Prostate gland (tissue), 2 donors: Measurements from ENCODE around the gene RYK. TPM values are rescaled to one million over a fixed set of nuclear protein-coding genes. Genes with fewer than 3 reads are reported as not detected.

Experiments
- DNase-seq: peaks from one replicate; pipeline ENCODE4 v3.0.0-alpha.2; 2019; ENCODE audit warnings: low spot score
- H3K27ac ChIP-seq, 2 donors: fragments of 200-600 bp; sonication (generic); 2 replicates each; pipeline ENCODE4 v1.5.1; 2017 to 2019
- H3K27me3 ChIP-seq: fragments of 200-600 bp; sonication (generic); replicated peaks from 2 replicates; pipeline ENCODE4 v1.5.1; 2019; ENCODE audit not compliant: insufficient read depth
- H3K36me3 ChIP-seq, 2 donors: fragments of 200-600 bp; sonication (generic); 1 replicate in 1 of 2; 2 replicates in 1 of 2; pipeline versions ENCODE4 v1.5.1 to v1.8.1; 2017 to 2019
- H3K4me1 ChIP-seq: fragments of 200-600 bp; sonication (generic); replicated peaks from 2 replicates; pipeline ENCODE4 v1.5.1; 2019
- H3K4me3 ChIP-seq, 2 donors: fragments of 200-600 bp; sonication (generic); 2 replicates each; pipeline ENCODE4 v1.5.1; 2017 to 2019
- H3K9me3 ChIP-seq: fragments of 200-600 bp; sonication (generic); 2 replicates; pipeline ENCODE4 v1.5.1; 2017
- CTCF ChIP-seq, 4 experiments: fragments of 200-600 bp in 2 of 4; fragments of 450-650 bp in 2 of 4; sonication (generic) in 2 of 4; IDR thresholded peaks; 1 replicate in 3 of 4; 2 replicates in 1 of 4; pipeline ENCODE4 v1.5.1; 2016 to 2019; ENCODE audit warnings: antibody characterized with exemption in 4 of 4, mild to moderate bottlenecking in 2 of 4, moderate library complexity in 2 of 4
- POLR2A ChIP-seq: fragments of 450-650 bp; IDR thresholded peaks from one replicate; pipeline ENCODE4 v1.6.1; 2016; ENCODE audit warnings: antibody characterized with exemption, mild to moderate bottlenecking
- POLR2AphosphoS5 ChIP-seq: sonication (generic); formaldehyde crosslinking; IDR thresholded peaks from one replicate; pipeline ENCODE4 v1.6.1; 2017; ENCODE audit warnings: antibody characterized with exemption
- WGBS: methylation state at CpG from one replicate; pipeline ENCODE4 v1.1.5; 2018; 5-methylcytosine and 5-hydroxymethylcytosine counted together
- intact Hi-C: fragments of 100-400 bp; cut with DNase I; formaldehyde crosslinking; loops from one replicate; pipeline ENCODE4 v1.14.2; 2022
- total RNA-seq, 2 donors: library from RNA; depleted of rRNA; stranded (reverse); fragments of >200 nt; gene quantifications; one replicate each; pipeline ENCODE4 v1.1.0, GENCODE V29; 2016

The RYK gene
- total RNA-seq, 2 donors from 2014 or later, result 61.6 to 95.8 TPM

- DNase-seq, result no peak
- intact Hi-C loops, result no loop called here
- H3K9me3 ChIP-seq, result no peaks in the 10 kb centered on the region
- H3K27me3 ChIP-seq, result no peaks in the 10 kb centered on the region
- no peak for TF ChIP-seq POLR2AphosphoS5
- no peaks in the 10 kb centered on the region for H3K4me1 ChIP-seq
- no peak overlapping the region for H3K4me3 ChIP-seq
- 82% methylated on average over 1 of the region's 1 CpG for WGBS
- H3K36me3 ChIP-seq, result no peaks in the 10 kb centered on the region
- H3K27ac ChIP-seq, result no peak overlapping the region
Observed at GRCh38 chr3:134180761-134181160, 69.9 kb downstream of the RYK start.

- no peaks in the 10 kb centered on the region for H3K9me3 ChIP-seq
- no peak for DNase-seq
- no peaks in the 10 kb centered on the region for H3K4me1 ChIP-seq
- H3K27me3 ChIP-seq, result no peaks in the 10 kb centered on the region
- TF ChIP-seq POLR2A (no peak), POLR2AphosphoS5 (no peak), CTCF (IDR thresholded peaks at IDR 0.05) (no peak)
- H3K27ac ChIP-seq, result no peak overlapping the region
- 73% methylated on average over 2 of the region's 2 CpGs for WGBS
- no peaks in the 10 kb centered on the region for H3K36me3 ChIP-seq
- intact Hi-C loops, result no loop called here
- no peak overlapping the region for H3K4me3 ChIP-seq
Observed at GRCh38 chr3:134179508-134179907, 71.2 kb downstream of the RYK start.

- 43% methylated on average over 6 of the region's 6 CpGs for WGBS
- TF ChIP-seq POLR2A (no peak), CTCF (IDR thresholded peaks at IDR 0.05) (no peak), POLR2AphosphoS5 (no peak)
- Histone ChIP-seq H3K9me3 (no peaks in the 10 kb centered on the region), H3K4me1 (no peaks in the 10 kb centered on the region), H3K4me3 (no peak overlapping the region), H3K27ac (no peak overlapping the region), H3K27me3 (no peaks in the 10 kb centered on the region), H3K36me3 (no peaks in the 10 kb centered on the region)
- DNase-seq, result no peak
- intact Hi-C loops, result no loop called here
Observed at GRCh38 chr3:134163096-134163495, 87.6 kb downstream of the RYK start.

DNA sequence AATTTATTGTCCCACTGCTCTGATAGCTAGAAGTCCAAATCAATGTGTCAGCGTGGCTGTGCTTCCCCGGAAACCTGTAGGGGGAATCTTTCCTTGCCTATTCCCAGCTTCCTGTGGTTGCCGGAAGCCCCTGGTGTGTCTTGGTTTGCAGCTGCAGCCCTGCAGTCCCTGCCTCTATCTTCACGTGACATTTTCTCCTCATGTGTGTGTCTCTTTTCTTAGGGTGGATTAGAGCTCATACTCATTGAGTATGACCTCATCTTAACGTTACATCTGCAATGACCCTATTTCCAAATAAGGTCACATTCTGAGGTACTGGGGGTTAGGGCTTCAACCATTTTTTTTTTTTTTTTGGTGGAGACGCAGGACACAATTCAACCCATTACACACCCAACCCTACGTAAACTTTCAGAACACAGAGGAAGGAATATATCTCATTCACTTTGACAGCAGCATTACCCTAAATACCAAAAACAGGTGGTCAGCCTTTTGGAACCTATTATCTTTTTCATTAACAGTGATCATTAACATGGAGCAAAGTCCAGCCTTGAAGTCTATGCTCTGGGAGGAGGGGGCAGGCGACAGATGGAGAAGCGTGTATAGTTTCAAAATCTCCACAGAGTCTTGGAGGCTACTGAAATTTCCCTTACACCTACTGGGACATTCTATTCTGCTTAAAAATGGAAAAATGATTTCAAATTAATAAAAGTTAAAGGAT, 88.6 kb downstream of the RYK start:
- H3K4me1 ChIP-seq, result no peaks in the 10 kb centered on the region
- no peak overlapping the region for H3K27ac ChIP-seq
- intact Hi-C loops, result no loop called here

GRCh38 chr3:134155446-134155845, 95.2 kb downstream of the RYK start:
- intact Hi-C loops, result no loop called here
- 44% methylated on average over 2 of the region's 2 CpGs for WGBS
- DNase-seq, result no peak
- Histone ChIP-seq H3K9me3 (no peaks in the 10 kb centered on the region), H3K4me3 (no peak overlapping the region), H3K27me3 (no peaks in the 10 kb centered on the region), H3K27ac (no peak overlapping the region), H3K36me3 (no peaks in the 10 kb centered on the region), H3K4me1 (no peaks in the 10 kb centered on the region)
- TF ChIP-seq POLR2A (no peak), CTCF (IDR thresholded peaks at IDR 0.05) (no peak), POLR2AphosphoS5 (no peak)

More for the DNA sequence above, 88.6 kb downstream of the RYK start:
- H3K27me3 ChIP-seq, result no peaks in the 10 kb centered on the region
- H3K4me3 ChIP-seq, result no peak overlapping the region
- WGBS, result 89% methylated on average over 9 of the region's 9 CpGs
- H3K9me3 ChIP-seq, result no peaks in the 10 kb centered on the region
- H3K36me3 ChIP-seq, result no peaks in the 10 kb centered on the region
- DNase-seq, result no peak
- TF ChIP-seq POLR2AphosphoS5 (no peak), CTCF (IDR thresholded peaks at IDR 0.05) (no peak), POLR2A (no peak)
